Smooth muscle cell (in vitro differentiated cells): ENCODE measurements around the gene DSG2. TPM values are rescaled to one million over a fixed set of nuclear protein-coding genes. Genes with fewer than 3 reads are reported as not detected.

Source experiments
- DNase-seq: peaks from one replicate; lab custom pipeline; 2025; ENCODE audit not compliant: unreplicated experiment; lab: John Stamatoyannopoulos, UW
- H2AFZ ChIP-seq: fragments of 200-600 bp; sonication (generic); 2 replicates; pipeline ENCODE4 v1.6.0; 2016; ENCODE audit warnings: antibody characterized with exemption, low read depth, mild to moderate bottlenecking
- H3F3A ChIP-seq: fragments of 200-600 bp; sonication (generic); 2 replicates; pipeline ENCODE4 v1.6.0; 2017; ENCODE audit warnings: antibody characterized with exemption, low read depth
- H3K27ac ChIP-seq: fragments of 200-600 bp; sonication (generic); 2 replicates; pipeline ENCODE4 v1.5.1; 2016; ENCODE audit warnings: low read depth, mild to moderate bottlenecking
- H3K27me3 ChIP-seq: fragments of 200-600 bp; sonication (generic); 2 replicates; pipeline ENCODE4 v1.6.1; 2016; ENCODE audit warnings: low read depth, mild to moderate bottlenecking
- H3K36me3 ChIP-seq: fragments of 200-600 bp; sonication (generic); 2 replicates; pipeline ENCODE4 v1.5.1; 2016; ENCODE audit warnings: low read depth
- H3K4me1 ChIP-seq: fragments of 200-600 bp; sonication (generic); 2 replicates; pipeline ENCODE4 v1.5.1; 2016; ENCODE audit warnings: low read depth
- H3K4me2 ChIP-seq: fragments of 200-600 bp; sonication (generic); 2 replicates; pipeline ENCODE4 v1.6.0; 2016; ENCODE audit warnings: mild to moderate bottlenecking
- H3K4me3 ChIP-seq: fragments of 200-600 bp; sonication (generic); 2 replicates; pipeline ENCODE4 v1.5.1; 2016; ENCODE audit warnings: mild to moderate bottlenecking
- H3K79me2 ChIP-seq: fragments of 200-600 bp; sonication (generic); 2 replicates; pipeline ENCODE4 v1.6.0; 2016; ENCODE audit warnings: low read depth, mild to moderate bottlenecking
- H3K9ac ChIP-seq: fragments of 200-600 bp; sonication (generic); 2 replicates; pipeline ENCODE4 v1.6.0; 2016; ENCODE audit warnings: low read depth
- H3K9me3 ChIP-seq: fragments of 200-600 bp; sonication (generic); replicated peaks from 2 replicates; pipeline ENCODE4 v1.5.1; 2016; ENCODE audit warnings: low read depth
- H4K20me1 ChIP-seq: fragments of 200-600 bp; sonication (generic); 2 replicates; pipeline ENCODE4 v1.6.0; 2016; ENCODE audit warnings: low read depth
- WGBS: methylation state at CpG from one replicate; pipeline ENCODE4 v1.1.7; 2016; ENCODE audit warnings: low lambda C conversion rate; 5-methylcytosine and 5-hydroxymethylcytosine counted together
- polyA plus RNA-seq: library from polyadenylated mRNA; unstranded; fragments of >200 nt; fragmentation: Nextera tagmentation; extraction: Ambion mirVana; gene quantifications from 2 replicates; pipeline ENCODE4 v1.2.1, GENCODE V29; 2016
- total RNA-seq: library from RNA; depleted of rRNA; stranded (reverse); fragments of >200 nt; gene quantifications from 2 replicates; pipeline ENCODE4 v1.2.3, GENCODE V29; 2014
- TF ChIP-seq, protein P1 (sequence below): fragments of 200-600 bp; sonication (generic); IDR thresholded peaks from 2 replicates; pipeline ENCODE4 v1.5.1; 2017; ENCODE audit warnings: borderline replicate concordance, mild to moderate bottlenecking, antibody characterized with exemption; ENCODE audit not compliant: insufficient read depth, poor library complexity, severe bottlenecking

The DSG2 gene
- total and polyA plus RNA-seq, 2 experiments from 2014 or later = 53.9 to 138 TPM

GRCh38 chr18:31572368-31572767 is 74.4 kb downstream of the DSG2 start:
- WGBS = 86% methylated on average over 9 of the region's 9 CpGs
- TF ChIP-seq, protein P1, sequence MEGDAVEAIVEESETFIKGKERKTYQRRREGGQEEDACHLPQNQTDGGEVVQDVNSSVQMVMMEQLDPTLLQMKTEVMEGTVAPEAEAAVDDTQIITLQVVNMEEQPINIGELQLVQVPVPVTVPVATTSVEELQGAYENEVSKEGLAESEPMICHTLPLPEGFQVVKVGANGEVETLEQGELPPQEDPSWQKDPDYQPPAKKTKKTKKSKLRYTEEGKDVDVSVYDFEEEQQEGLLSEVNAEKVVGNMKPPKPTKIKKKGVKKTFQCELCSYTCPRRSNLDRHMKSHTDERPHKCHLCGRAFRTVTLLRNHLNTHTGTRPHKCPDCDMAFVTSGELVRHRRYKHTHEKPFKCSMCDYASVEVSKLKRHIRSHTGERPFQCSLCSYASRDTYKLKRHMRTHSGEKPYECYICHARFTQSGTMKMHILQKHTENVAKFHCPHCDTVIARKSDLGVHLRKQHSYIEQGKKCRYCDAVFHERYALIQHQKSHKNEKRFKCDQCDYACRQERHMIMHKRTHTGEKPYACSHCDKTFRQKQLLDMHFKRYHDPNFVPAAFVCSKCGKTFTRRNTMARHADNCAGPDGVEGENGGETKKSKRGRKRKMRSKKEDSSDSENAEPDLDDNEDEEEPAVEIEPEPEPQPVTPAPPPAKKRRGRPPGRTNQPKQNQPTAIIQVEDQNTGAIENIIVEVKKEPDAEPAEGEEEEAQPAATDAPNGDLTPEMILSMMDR = no peak
- Histone ChIP-seq H3K36me3 (no peaks in the 10 kb centered on the region), H2AFZ (no peak overlapping the region), H3K79me2 (no peaks in the 10 kb centered on the region), H3K4me3 (no peak overlapping the region), H3K9me3 (no peaks in the 10 kb centered on the region), H3K27me3 (no peaks in the 10 kb centered on the region), H3K9ac (no peak overlapping the region), H3K4me1 (peaks cover 5% of the 10 kb centered on the region), H3K27ac (no peak overlapping the region), H4K20me1 (no peaks in the 10 kb centered on the region), H3F3A (no peaks in the 10 kb centered on the region), H3K4me2 (no peak overlapping the region)
- DNase-seq = no peak

DNA sequence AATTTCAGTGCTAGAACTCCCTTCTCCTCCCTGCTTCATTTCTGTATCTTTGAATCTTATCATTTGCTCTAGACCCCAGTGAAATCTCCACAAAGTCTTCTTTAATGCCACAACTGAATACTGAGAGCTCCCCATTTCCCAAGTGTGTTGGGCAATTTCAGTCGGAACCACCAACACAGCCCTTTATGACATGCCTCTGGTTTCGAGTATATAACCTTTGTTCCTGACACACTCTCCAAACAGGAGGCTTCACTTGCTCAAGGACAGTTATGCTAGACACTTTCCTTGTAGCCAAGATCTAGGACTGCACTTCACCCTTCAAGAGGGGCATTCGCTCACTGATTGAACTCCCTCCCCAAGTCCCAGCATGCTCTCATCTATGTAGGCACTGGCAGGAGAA is 75.1 kb downstream of the DSG2 start:
- no peak overlapping the region for H3K4me2 ChIP-seq
- H4K20me1 ChIP-seq = no peaks in the 10 kb centered on the region
- no peaks in the 10 kb centered on the region for H3K79me2 ChIP-seq
- H3K9ac ChIP-seq = no peak overlapping the region
- no peaks in the 10 kb centered on the region for H3K9me3 ChIP-seq
- H3K36me3 ChIP-seq = no peaks in the 10 kb centered on the region
- DNase-seq = no peak
- H3K4me1 ChIP-seq = peaks cover 5% of the 10 kb centered on the region
- H2AFZ ChIP-seq = no peak overlapping the region
- TF ChIP-seq, protein P1 = no peak
- H3K4me3 ChIP-seq = no peak overlapping the region
- no peak overlapping the region for H3K27ac ChIP-seq
- WGBS = 93% methylated on average over 3 of the region's 3 CpGs
- H3K27me3 ChIP-seq = no peaks in the 10 kb centered on the region
- no peaks in the 10 kb centered on the region for H3F3A ChIP-seq

DNA sequence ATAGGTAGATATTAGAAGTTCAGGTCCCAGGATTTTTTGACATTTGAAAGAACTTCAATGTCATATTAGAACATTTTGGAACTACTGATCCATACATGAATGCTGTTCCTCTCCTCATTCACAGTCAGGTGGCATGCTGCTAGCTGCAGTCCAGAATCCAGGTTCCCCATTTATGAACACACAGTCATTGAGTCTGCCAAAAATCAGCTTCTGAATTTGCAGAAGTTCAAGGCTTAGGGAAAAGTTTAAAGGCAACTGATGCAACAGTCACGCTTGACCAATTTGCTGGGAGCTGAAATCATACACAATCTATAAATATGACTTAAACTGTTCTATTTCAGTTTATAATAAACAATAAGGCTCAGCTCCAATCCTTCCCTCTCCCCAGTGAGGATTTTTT is 76.4 kb downstream of the DSG2 start:
- Histone ChIP-seq H3K36me3 (no peaks in the 10 kb centered on the region), H4K20me1 (no peaks in the 10 kb centered on the region), H3K4me3 (no peak overlapping the region), H3K9ac (no peak overlapping the region), H3K79me2 (no peaks in the 10 kb centered on the region), H3K27ac (no peak overlapping the region), H3K9me3 (no peaks in the 10 kb centered on the region), H3F3A (no peaks in the 10 kb centered on the region), H2AFZ (no peak overlapping the region), H3K4me2 (no peak overlapping the region), H3K4me1 (peaks cover 5% of the 10 kb centered on the region), H3K27me3 (no peaks in the 10 kb centered on the region)
- WGBS = 100% methylated on average over 1 of the region's 1 CpG
- DNase-seq = no peak
- TF ChIP-seq, protein P1 = no peak

GRCh38 chr18:31575515-31576257 is 77.7 kb downstream of the DSG2 start:
- TF ChIP-seq, protein P1 = no peak
- no peaks in the 10 kb centered on the region for H3K27me3 ChIP-seq
- 69% methylated on average over 3 of the region's 3 CpGs for WGBS

More at GRCh38 chr18:31575515-31576257, 77.7 kb downstream of the DSG2 start:
- peaks cover 5% of the 10 kb centered on the region for H3K4me1 ChIP-seq
- DNase-seq = no peak
- no peak overlapping the region for H3K4me2 ChIP-seq
- H4K20me1 ChIP-seq = no peaks in the 10 kb centered on the region
- H2AFZ ChIP-seq = peak overlapping the region; percentile 56
- no peaks in the 10 kb centered on the region for H3K36me3 ChIP-seq
- no peak overlapping the region for H3K4me3 ChIP-seq
- no peaks in the 10 kb centered on the region for H3K9me3 ChIP-seq
- H3K27ac ChIP-seq = no peak overlapping the region
- no peaks in the 10 kb centered on the region for H3F3A ChIP-seq
- H3K79me2 ChIP-seq = no peaks in the 10 kb centered on the region
- no peak overlapping the region for H3K9ac ChIP-seq
